ENCODE data around the gene OSM. TPM values are rescaled to one million over a fixed set of nuclear protein-coding genes. Genes with fewer than 3 reads are reported as not detected.

The OSM gene
- total RNA-seq, 1 donor from 2014 or later, result not detected

- Mint-ChIP-seq H3K36me3 (ENCODE audit: unreplicated experiment) (peaks cover 13% of the 10 kb centered on the region), H3K27ac (ENCODE audit: unreplicated experiment) (peak overlapping the region; percentile 81), H3K4me3 (ENCODE audit: unreplicated experiment) (peak overlapping the region; percentile 73), H3K9me3 (ENCODE audit: unreplicated experiment) (no peaks in the 10 kb centered on the region), H3K27me3 (ENCODE audit: unreplicated experiment) (no peaks in the 10 kb centered on the region), H3K4me1 (ENCODE audit: unreplicated experiment) (peaks cover 31% of the 10 kb centered on the region)
- TF ChIP-seq, protein P1, sequence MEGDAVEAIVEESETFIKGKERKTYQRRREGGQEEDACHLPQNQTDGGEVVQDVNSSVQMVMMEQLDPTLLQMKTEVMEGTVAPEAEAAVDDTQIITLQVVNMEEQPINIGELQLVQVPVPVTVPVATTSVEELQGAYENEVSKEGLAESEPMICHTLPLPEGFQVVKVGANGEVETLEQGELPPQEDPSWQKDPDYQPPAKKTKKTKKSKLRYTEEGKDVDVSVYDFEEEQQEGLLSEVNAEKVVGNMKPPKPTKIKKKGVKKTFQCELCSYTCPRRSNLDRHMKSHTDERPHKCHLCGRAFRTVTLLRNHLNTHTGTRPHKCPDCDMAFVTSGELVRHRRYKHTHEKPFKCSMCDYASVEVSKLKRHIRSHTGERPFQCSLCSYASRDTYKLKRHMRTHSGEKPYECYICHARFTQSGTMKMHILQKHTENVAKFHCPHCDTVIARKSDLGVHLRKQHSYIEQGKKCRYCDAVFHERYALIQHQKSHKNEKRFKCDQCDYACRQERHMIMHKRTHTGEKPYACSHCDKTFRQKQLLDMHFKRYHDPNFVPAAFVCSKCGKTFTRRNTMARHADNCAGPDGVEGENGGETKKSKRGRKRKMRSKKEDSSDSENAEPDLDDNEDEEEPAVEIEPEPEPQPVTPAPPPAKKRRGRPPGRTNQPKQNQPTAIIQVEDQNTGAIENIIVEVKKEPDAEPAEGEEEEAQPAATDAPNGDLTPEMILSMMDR (IDR thresholded peaks at IDR 0.05), result peak; percentile 76
- peak; percentile 95 for DNase-seq (ENCODE audit: extremely low spot score, unreplicated experiment)
Measured at GRCh38 chr22:30287648-30288418, 21.2 kb upstream of the OSM start.

GRCh38 chr22:30286813-30287647 is 20.4 kb upstream of the OSM start:
- Mint-ChIP-seq H3K27ac (ENCODE audit: unreplicated experiment) (no peak overlapping the region), H3K4me3 (ENCODE audit: unreplicated experiment) (no peak overlapping the region), H3K9me3 (ENCODE audit: unreplicated experiment) (no peaks in the 10 kb centered on the region), H3K36me3 (ENCODE audit: unreplicated experiment) (peaks cover 12% of the 10 kb centered on the region), H3K4me1 (ENCODE audit: unreplicated experiment) (peaks cover 31% of the 10 kb centered on the region), H3K27me3 (ENCODE audit: unreplicated experiment) (no peaks in the 10 kb centered on the region)
- TF ChIP-seq, protein P1 (IDR thresholded peaks at IDR 0.05), result peak; percentile 92
- peak; percentile 90 for DNase-seq (ENCODE audit: extremely low spot score, unreplicated experiment)

GRCh38 chr22:30286331-30286730 is 19.7 kb upstream of the OSM start:
- H3K27me3 Mint-ChIP-seq (ENCODE audit: unreplicated experiment), result no peaks in the 10 kb centered on the region
- no peak for DNase-seq (ENCODE audit: extremely low spot score, unreplicated experiment)
- H3K27ac Mint-ChIP-seq (ENCODE audit: unreplicated experiment), result no peak overlapping the region
- H3K9me3 Mint-ChIP-seq (ENCODE audit: unreplicated experiment), result no peaks in the 10 kb centered on the region
- H3K4me3 Mint-ChIP-seq (ENCODE audit: unreplicated experiment), result no peak overlapping the region
- TF ChIP-seq, protein P1 (IDR thresholded peaks at IDR 0.05), result no peak
- H3K4me1 Mint-ChIP-seq (ENCODE audit: unreplicated experiment), result peaks cover 26% of the 10 kb centered on the region
- peaks cover 12% of the 10 kb centered on the region for H3K36me3 Mint-ChIP-seq (ENCODE audit: unreplicated experiment)

DNA sequence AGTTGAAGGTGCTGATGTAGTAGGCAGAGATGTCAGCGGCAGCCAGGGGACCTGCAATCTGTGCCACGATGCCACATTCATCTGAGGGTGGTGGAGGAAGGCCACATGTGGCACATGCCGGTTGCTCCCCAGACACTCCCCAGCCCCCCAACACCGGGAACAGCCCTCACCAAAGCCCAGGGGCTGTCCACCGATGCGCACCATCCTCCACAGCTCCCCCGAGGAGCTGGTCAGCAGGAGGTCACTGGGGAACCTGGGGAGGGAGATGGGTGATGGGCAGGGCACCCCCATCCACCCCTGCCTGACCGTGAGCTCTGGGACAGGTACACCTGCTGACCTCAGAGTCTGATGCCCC is 19.2 kb upstream of the OSM start:
- Mint-ChIP-seq H3K4me1 (ENCODE audit: unreplicated experiment) (peaks cover 21% of the 10 kb centered on the region), H3K9me3 (ENCODE audit: unreplicated experiment) (no peaks in the 10 kb centered on the region)

More for the DNA sequence above, 19.2 kb upstream of the OSM start:
- TF ChIP-seq, protein P1 (IDR thresholded peaks at IDR 0.05), result no peak
- H3K36me3 Mint-ChIP-seq (ENCODE audit: unreplicated experiment), result peaks cover 12% of the 10 kb centered on the region
- no peaks in the 10 kb centered on the region for H3K27me3 Mint-ChIP-seq (ENCODE audit: unreplicated experiment)
- no peak overlapping the region for H3K27ac Mint-ChIP-seq (ENCODE audit: unreplicated experiment)
- no peak for DNase-seq (ENCODE audit: extremely low spot score, unreplicated experiment)
- no peak overlapping the region for H3K4me3 Mint-ChIP-seq (ENCODE audit: unreplicated experiment)
